Measurements from ENCODE around the gene SMURF1.

SMURF1 gene

DNA sequence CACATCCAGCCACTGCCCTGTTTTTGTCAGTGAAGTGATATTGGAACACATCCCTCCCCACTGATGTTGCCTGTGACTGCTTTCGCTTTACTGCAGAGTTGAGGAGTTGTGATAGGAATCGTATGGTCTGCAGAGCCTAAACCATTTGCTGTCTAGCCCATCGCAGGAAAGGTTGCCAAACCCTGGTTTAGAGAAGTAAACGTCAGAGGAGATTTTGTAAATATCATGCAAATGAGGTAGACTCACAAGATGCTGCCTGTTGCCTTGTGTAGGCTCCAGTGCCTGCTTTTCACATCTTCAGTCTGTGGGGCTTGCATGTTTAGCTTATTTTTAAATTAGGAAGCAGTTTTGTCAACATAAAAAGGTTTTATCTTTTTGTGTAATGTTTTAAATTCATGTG is 158.5 kb downstream of the SMURF1 start:
- DNase-seq (ENCODE audit: low spot score), result no peak

DNA sequence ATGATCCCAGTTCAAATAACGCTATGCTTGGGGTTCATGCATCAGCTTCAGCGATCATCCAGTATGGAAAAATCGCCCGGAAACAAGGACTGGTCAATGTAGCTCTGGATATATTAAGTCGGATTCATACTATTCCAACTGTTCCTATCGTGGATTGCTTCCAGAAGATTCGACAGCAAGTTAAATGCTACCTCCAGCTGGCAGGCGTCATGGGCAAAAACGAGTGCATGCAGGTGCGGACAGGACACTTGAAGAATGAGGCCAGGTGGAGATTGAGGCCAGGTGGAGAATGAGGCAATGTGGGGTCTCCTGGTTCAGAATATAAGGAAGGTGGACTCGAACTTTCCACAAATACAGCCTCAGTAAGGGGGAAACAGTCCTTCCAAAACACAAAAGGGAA is 159.8 kb downstream of the SMURF1 start:
- no peak for DNase-seq (ENCODE audit: low spot score)

DNA sequence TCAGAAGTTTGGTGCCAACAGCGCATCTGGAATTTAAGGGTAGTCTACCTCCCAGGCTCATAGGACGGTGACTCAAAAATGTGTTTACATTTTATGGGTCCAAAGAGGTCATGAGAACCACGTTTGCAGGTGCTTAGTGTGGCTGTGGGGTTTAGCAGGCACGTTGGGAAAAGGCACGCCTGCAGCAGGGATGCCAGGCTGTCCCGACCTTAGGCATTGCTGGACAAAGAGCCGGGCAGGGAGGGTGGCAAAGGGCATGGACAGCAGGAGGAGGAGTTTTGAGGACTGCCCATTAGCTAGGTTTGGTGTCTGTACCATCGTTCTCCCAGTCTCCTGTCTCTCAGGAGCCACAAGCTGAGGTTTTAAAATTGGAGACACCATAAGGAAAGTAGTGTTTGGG is 161.2 kb downstream of the SMURF1 start:
- no peak for DNase-seq (ENCODE audit: low spot score)

DNA sequence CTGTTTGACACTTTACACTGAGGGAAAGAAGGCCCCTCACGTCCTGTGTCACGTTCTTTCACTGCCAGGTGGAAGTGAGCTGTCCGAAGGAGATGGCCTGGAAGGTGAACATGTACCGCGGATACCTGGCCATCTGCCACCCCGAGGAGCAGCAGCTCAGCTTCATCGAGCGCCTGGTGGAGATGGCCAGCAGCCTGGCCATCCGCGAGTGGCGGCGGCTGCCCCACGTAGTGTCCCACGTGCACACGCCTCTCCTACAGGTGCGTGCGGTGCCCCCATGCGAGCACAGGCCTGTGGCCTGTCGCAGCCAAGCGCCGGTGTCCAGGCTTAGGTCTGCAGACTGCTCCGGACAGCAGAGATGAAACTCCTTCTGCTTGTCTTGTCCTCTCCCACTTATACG is 162.2 kb downstream of the SMURF1 start:
- DNase-seq (ENCODE audit: low spot score), result no peak

DNA sequence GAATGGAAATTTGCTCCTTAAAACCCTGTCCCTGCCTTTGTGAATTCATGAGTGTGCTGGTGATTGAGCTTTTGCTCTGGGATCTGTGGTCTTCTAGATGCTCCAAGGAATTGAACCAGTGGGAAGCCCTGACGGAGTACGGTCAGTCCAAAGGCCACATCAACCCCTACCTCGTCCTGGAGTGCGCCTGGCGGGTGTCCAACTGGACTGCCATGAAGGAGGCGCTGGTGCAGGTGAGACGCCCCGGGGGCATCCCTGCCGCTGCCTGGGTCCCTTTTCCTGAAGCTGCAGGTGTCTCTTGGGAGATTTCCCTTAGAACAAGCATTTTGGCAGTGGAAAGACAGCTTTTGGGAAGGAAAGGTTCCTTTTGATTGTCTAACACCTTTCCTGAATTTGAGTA is 165.2 kb downstream of the SMURF1 start:
- no peak for DNase-seq (ENCODE audit: low spot score)

All from CD4-positive, alpha-beta T cell treated with Interleukin-2 at 100 ng/mL for 4 hours (primary cell).